Neural progenitor cell (in vitro differentiated cells): ENCODE measurements around the gene RBMS1.

Experiments
- EZH2 ChIP-seq: fragments of 200-600 bp; sonication (generic); IDR thresholded peaks from 2 replicates; pipeline ENCODE4 v1.6.1; 2017; ENCODE audit warnings: antibody characterized with exemption, mild to moderate bottlenecking, moderate library complexity
- EZH2phosphoT487 ChIP-seq: fragments of 200-600 bp; sonication (generic); IDR thresholded peaks from 2 replicates; pipeline ENCODE4 v1.6.1; 2017; ENCODE audit warnings: antibody characterized with exemption
- TF ChIP-seq, protein P1 (sequence below): fragments of 200-600 bp; sonication (generic); IDR thresholded peaks from 2 replicates; pipeline ENCODE4 v1.5.1; 2017; ENCODE audit warnings: antibody characterized with exemption, mild to moderate bottlenecking

DNA sequence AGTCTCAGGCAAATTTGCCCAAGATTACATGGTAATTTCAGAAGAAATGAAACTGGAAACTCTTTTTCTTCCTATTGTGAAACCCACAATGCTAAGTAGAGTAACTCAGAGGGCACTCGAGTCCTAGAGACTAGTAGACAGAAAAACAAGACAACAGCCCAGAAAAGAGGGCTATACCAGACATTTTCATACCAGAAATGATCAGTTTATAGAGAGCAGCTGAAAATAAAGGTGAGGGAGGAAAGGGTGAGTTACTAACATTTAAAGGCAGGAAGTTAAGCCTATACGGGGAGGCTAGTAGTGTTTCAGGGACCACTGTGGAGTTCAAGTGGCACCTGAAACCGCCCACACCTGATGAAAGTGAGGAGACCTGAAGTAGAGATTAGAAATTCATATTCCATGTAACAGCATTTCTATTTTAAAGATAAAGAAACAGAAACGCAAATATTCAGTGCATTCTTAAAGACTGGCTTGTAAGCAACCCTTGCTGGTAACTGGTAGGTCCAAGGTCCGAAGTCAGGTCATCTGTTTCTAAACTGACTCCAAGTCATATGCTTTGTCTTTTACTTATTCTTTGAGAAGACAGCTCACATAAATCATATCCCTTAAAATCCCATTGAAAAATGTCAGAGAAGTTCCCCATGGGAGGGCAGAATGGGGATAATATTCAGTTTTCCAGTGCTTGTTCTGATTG lies 148.4 kb downstream of the RBMS1 start:
- TF ChIP-seq, protein P1, sequence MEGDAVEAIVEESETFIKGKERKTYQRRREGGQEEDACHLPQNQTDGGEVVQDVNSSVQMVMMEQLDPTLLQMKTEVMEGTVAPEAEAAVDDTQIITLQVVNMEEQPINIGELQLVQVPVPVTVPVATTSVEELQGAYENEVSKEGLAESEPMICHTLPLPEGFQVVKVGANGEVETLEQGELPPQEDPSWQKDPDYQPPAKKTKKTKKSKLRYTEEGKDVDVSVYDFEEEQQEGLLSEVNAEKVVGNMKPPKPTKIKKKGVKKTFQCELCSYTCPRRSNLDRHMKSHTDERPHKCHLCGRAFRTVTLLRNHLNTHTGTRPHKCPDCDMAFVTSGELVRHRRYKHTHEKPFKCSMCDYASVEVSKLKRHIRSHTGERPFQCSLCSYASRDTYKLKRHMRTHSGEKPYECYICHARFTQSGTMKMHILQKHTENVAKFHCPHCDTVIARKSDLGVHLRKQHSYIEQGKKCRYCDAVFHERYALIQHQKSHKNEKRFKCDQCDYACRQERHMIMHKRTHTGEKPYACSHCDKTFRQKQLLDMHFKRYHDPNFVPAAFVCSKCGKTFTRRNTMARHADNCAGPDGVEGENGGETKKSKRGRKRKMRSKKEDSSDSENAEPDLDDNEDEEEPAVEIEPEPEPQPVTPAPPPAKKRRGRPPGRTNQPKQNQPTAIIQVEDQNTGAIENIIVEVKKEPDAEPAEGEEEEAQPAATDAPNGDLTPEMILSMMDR: no peak
- no peak for TF ChIP-seq EZH2phosphoT487
- no peak for TF ChIP-seq EZH2
